Measurements from ENCODE around the gene CEP57L1.

The CEP57L1 gene

GRCh38 chr6:109095036-109095834 is at the start of gene CEP57L1:
TSS of gene CEP57L1 (plus strand) at chr6:109095507. CDS start at chr6:109145222, 49,715 bp downstream.
- peak; percentile 95 for DNase-seq (ENCODE audit: low spot score)

- no peak for DNase-seq (ENCODE audit: low spot score)
These were observed 47.1 kb upstream of the CEP57L1 start for GRCh38 chr6:109048176-109048575.

GRCh38 chr6:109048670-109049415 is 46.5 kb upstream of the CEP57L1 start:
- no peak for DNase-seq (ENCODE audit: low spot score)

GRCh38 chr6:109050012-109050411 is 45.3 kb upstream of the CEP57L1 start:
- DNase-seq (ENCODE audit: low spot score), result no peak

GRCh38 chr6:109050447-109051102 is 44.7 kb upstream of the CEP57L1 start:
- no peak for DNase-seq (ENCODE audit: low spot score)

GRCh38 chr6:109051301-109052017 is 43.8 kb upstream of the CEP57L1 start:
- no peak for DNase-seq (ENCODE audit: low spot score)

GRCh38 chr6:109052018-109052651 is 43.2 kb upstream of the CEP57L1 start:
- DNase-seq (ENCODE audit: low spot score), result no peak

- no peak for DNase-seq (ENCODE audit: low spot score)
These were observed 42.5 kb upstream of the CEP57L1 start for GRCh38 chr6:109052852-109053251.

GRCh38 chr6:109053336-109053735 is 42.0 kb upstream of the CEP57L1 start:
- DNase-seq (ENCODE audit: low spot score), result no peak

GRCh38 chr6:109055771-109056235 is 39.5 kb upstream of the CEP57L1 start:
- DNase-seq (ENCODE audit: low spot score), result no peak

- DNase-seq (ENCODE audit: low spot score), result no peak
These were observed 38.6 kb upstream of the CEP57L1 start for GRCh38 chr6:109056661-109057060.

- DNase-seq (ENCODE audit: low spot score), result no peak
These were observed 36.7 kb upstream of the CEP57L1 start for GRCh38 chr6:109058620-109059019.

- DNase-seq (ENCODE audit: low spot score), result no peak
These were observed 36.2 kb upstream of the CEP57L1 start for GRCh38 chr6:109059153-109059552.

- DNase-seq (ENCODE audit: low spot score), result peak; percentile 62
These were observed 35.7 kb upstream of the CEP57L1 start for GRCh38 chr6:109059571-109060021.

- DNase-seq (ENCODE audit: low spot score), result no peak
These were observed 34.7 kb upstream of the CEP57L1 start for GRCh38 chr6:109060571-109060970.

- DNase-seq (ENCODE audit: low spot score), result no peak
These were observed 33.1 kb upstream of the CEP57L1 start for GRCh38 chr6:109062216-109062615.

GRCh38 chr6:109062767-109063352 is 32.4 kb upstream of the CEP57L1 start:
- no peak for DNase-seq (ENCODE audit: low spot score)

GRCh38 chr6:109069746-109070145 is 25.6 kb upstream of the CEP57L1 start:
- DNase-seq (ENCODE audit: low spot score), result no peak

GRCh38 chr6:109071125-109071917 is 24.0 kb upstream of the CEP57L1 start:
- DNase-seq (ENCODE audit: low spot score), result no peak

All from CD4-positive, alpha-beta T cell treated with Interleukin-15 for 4 hours (primary cell).